ENCODE results near the gene RAMACL.

Gene RAMACL

GRCh38 chr6:166544296-166544605 lies 42.2 kb downstream of the RAMACL start:
- DNase-seq (ENCODE audit: low spot score): no peak

GRCh38 chr6:166543603-166544295 lies 42.7 kb downstream of the RAMACL start:
- Histone ChIP-seq H3K27ac (no peak overlapping the region), H3K4me3 (no peak overlapping the region)
- no peak for DNase-seq (ENCODE audit: low spot score)
- TF ChIP-seq CTCF (IDR thresholded peaks at IDR 0.05): no peak

More at GRCh38 chr6:166544296-166544605, 42.2 kb downstream of the RAMACL start:
- H3K27ac ChIP-seq: no peak overlapping the region
- no peak overlapping the region for H3K4me3 ChIP-seq
- no peak for TF ChIP-seq CTCF (IDR thresholded peaks at IDR 0.05)

- Histone ChIP-seq H3K27ac (no peak overlapping the region), H3K4me3 (no peak overlapping the region)
- DNase-seq (ENCODE audit: low spot score): no peak
- no peak for TF ChIP-seq CTCF (IDR thresholded peaks at IDR 0.05)
Measured at GRCh38 chr6:166542580-166542912, 43.9 kb downstream of the RAMACL start.

- TF ChIP-seq CTCF (IDR thresholded peaks at IDR 0.05): no peak
- H3K27ac ChIP-seq: no peak overlapping the region
- no peak overlapping the region for H3K4me3 ChIP-seq
- no peak for DNase-seq (ENCODE audit: low spot score)
Measured at GRCh38 chr6:166541876-166542579, 44.5 kb downstream of the RAMACL start.

- no peak for DNase-seq (ENCODE audit: low spot score)
- Histone ChIP-seq H3K4me3 (no peak overlapping the region), H3K27ac (no peak overlapping the region)
- TF ChIP-seq CTCF (IDR thresholded peaks at IDR 0.05): no peak
Measured at GRCh38 chr6:166541366-166541765, 45.1 kb downstream of the RAMACL start.

GRCh38 chr6:166540631-166541331 lies 45.7 kb downstream of the RAMACL start:
- no peak overlapping the region for H3K27ac ChIP-seq
- H3K4me3 ChIP-seq: no peak overlapping the region
- no peak for TF ChIP-seq CTCF (IDR thresholded peaks at IDR 0.05)
- DNase-seq (ENCODE audit: low spot score): no peak

Measured in coronary artery (tissue), 2 donors.